Parathyroid adenoma (tissue), 2 donors: Measurements from ENCODE around the gene NEK9.
A peak's percentile ranks its signal among the peaks of the same experiment; 100 is the strongest.

Experiments used
- H2AFZ ChIP-seq: fragments of 300-600 bp; sonication (generic); one replicate; pipeline ENCODE4 v1.7.0; 2017; ENCODE audit warnings: antibody characterized with exemption, mild to moderate bottlenecking
- H3K27ac ChIP-seq: fragments of 300-600 bp; sonication (generic); one replicate; pipeline ENCODE4 v1.7.0; 2017
- H3K27me3 ChIP-seq: fragments of 300-600 bp; sonication (generic); one replicate; pipeline ENCODE4 v1.7.0; 2017; ENCODE audit warnings: low read length; ENCODE audit not compliant: control insufficient read depth, insufficient read depth
- H3K36me3 ChIP-seq: fragments of 300-600 bp; sonication (generic); one replicate; pipeline ENCODE4 v1.7.0; 2017; ENCODE audit warnings: low read length; ENCODE audit not compliant: control insufficient read depth, insufficient read depth
- H3K4me1 ChIP-seq: fragments of 300-600 bp; sonication (generic); one replicate; pipeline ENCODE4 v1.7.0; 2017; ENCODE audit warnings: control low read depth
- H3K4me2 ChIP-seq: fragments of 300-600 bp; sonication (generic); one replicate; pipeline ENCODE4 v1.7.0; 2017; ENCODE audit warnings: low read length
- H3K4me3 ChIP-seq: fragments of 300-600 bp; sonication (generic); one replicate; pipeline ENCODE4 v1.7.0; 2017; ENCODE audit warnings: low read depth, low read length
- H3K79me2 ChIP-seq: fragments of 300-600 bp; sonication (generic); one replicate; pipeline ENCODE4 v1.7.0; 2017; ENCODE audit warnings: control low read depth
- H3K9ac ChIP-seq: fragments of 300-600 bp; sonication (generic); one replicate; pipeline ENCODE4 v1.7.0; 2017; ENCODE audit warnings: mild to moderate bottlenecking
- H3K9me3 ChIP-seq: fragments of 300-600 bp; sonication (generic); one replicate; pipeline ENCODE4 v1.7.0; 2017; ENCODE audit warnings: low read length; ENCODE audit not compliant: control insufficient read depth
- CTCF ChIP-seq: fragments of 300-600 bp; sonication (generic); IDR thresholded peaks from one replicate; pipeline ENCODE4 v1.7.0; 2017; ENCODE audit warnings: antibody characterized with exemption, mild to moderate bottlenecking
- donor health status: primary hyperparathyroidism.

The NEK9 gene

GRCh38 chr14:75126679-75127473, at the start of gene NEK9:
TSS of gene NEK9 (minus strand) at chr14:75127048. CDS start at chr14:75126921, 127 bp downstream.
- Histone ChIP-seq H3K27ac (peak within 1 kb of the TSS; percentile 92), H3K27me3 (no peaks in the 10 kb centered on the region), H3K9me3 (no peaks in the 10 kb centered on the region), H3K36me3 (no peaks in the 10 kb centered on the region), H3K9ac (peak within 1 kb of the TSS; percentile 94), H3K4me2 (peak within 1 kb of the TSS; percentile 75), H3K4me3 (peak within 1 kb of the TSS; percentile 85), H3K4me1 (peaks cover 12% of the 10 kb centered on the region), H3K79me2 (peaks cover 6% of the 10 kb centered on the region), H2AFZ (peak within 1 kb of the TSS; percentile 92)
- TF ChIP-seq CTCF, result no peak

DNA sequence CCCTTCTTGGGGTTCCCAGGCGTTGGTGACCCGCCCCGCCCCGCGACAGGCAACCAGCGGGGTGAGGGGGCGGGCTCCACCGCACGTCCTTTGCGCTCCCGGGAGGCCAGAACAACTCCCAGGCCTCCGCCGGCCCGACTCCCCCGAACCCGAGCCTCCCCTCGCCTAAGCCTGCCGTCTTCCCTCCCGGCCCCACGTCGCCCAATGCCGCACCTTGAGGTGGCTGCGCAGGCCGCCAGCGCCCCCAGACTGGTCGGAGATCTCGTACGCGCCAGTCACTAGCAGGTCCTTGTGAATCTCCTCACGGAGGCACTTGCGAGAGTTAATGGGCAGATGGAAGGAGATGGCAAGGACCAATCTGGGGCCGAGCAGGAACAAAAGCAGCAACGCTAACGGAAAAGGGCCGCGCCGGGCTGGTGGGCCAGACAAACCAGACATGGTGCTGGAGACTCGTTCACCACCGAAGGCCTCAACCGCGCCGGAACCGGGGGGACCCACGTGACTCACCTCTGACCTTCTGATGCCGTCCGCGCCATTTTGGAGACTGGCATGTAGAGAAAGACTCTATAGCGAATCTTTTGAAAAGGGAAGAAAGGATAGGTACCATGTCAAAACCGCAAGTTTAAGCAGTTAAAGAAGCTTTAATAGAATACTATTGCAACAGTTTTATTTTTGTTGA, 49.4 kb upstream of the NEK9 start, which contains the start of gene TMED10:
TMED10 (minus strand) TSS at position 471 of the 679 bp plus-strand sequence; CDS start at position 438, 33 bp downstream.
- no peaks in the 10 kb centered on the region for H3K36me3 ChIP-seq
- peaks cover 9% of the 10 kb centered on the region for H3K4me1 ChIP-seq
- peaks cover 47% of the 10 kb centered on the region for H3K79me2 ChIP-seq
- peak within 1 kb of the TSS; percentile 80 for H2AFZ ChIP-seq
- H3K9me3 ChIP-seq, result no peaks in the 10 kb centered on the region
- TF ChIP-seq CTCF, result no peak
- peak within 1 kb of the TSS; percentile 97 for H3K4me3 ChIP-seq
- H3K9ac ChIP-seq, result peak within 1 kb of the TSS; percentile 95
- peak within 1 kb of the TSS; percentile 98 for H3K4me2 ChIP-seq
- peak within 1 kb of the TSS; percentile 92 for H3K27ac ChIP-seq
- no peaks in the 10 kb centered on the region for H3K27me3 ChIP-seq

DNA sequence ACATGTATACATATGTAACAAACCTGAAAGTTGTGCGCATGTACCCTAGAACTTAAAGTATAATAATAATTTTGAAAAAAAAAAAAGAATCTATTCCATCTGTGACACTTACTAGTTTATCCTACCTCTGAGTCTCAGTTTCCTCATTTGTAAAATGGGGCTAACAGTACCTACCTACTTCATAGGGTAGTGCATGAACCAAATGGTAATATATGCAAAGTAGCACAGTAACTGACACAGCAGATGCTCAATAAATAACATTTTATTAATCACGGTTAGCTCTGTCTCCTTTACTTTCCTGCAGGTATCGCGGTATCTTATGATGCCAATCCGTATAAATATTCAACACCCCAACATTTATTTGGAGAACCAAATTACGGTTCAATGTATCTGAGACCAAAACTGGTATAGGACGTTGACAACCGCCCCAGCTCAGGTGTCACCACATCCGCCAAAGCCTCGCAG, 48.9 kb upstream of the NEK9 start:
- TF ChIP-seq CTCF, result no peak
- H2AFZ ChIP-seq, result peak overlapping the region; percentile 80
- no peaks in the 10 kb centered on the region for H3K36me3 ChIP-seq
- H3K4me2 ChIP-seq, result peak overlapping the region; percentile 98
- H3K27me3 ChIP-seq, result no peaks in the 10 kb centered on the region
- H3K9me3 ChIP-seq, result no peaks in the 10 kb centered on the region
- peak overlapping the region; percentile 92 for H3K27ac ChIP-seq
- H3K9ac ChIP-seq, result peak overlapping the region; percentile 95
- peaks cover 53% of the 10 kb centered on the region for H3K79me2 ChIP-seq
- peak overlapping the region; percentile 97 for H3K4me3 ChIP-seq
- peaks cover 9% of the 10 kb centered on the region for H3K4me1 ChIP-seq

GRCh38 chr14:75174066-75174465, 47.2 kb upstream of the NEK9 start:
- no peaks in the 10 kb centered on the region for H3K36me3 ChIP-seq
- H3K27ac ChIP-seq, result no peak overlapping the region
- TF ChIP-seq CTCF, result no peak
- H3K27me3 ChIP-seq, result no peaks in the 10 kb centered on the region
- no peak overlapping the region for H3K4me3 ChIP-seq
- peaks cover 69% of the 10 kb centered on the region for H3K79me2 ChIP-seq
- no peak overlapping the region for H2AFZ ChIP-seq
- no peak overlapping the region for H3K4me2 ChIP-seq
- H3K9me3 ChIP-seq, result no peaks in the 10 kb centered on the region
- H3K4me1 ChIP-seq, result peaks cover 12% of the 10 kb centered on the region
- no peak overlapping the region for H3K9ac ChIP-seq
